Heart left ventricle (tissue), 13 donors: ENCODE measurements around the gene SSBP3.

Source experiments
- CTCF ChIP-seq, 12 donors: fragments of 200-600 bp; sonication (generic) in 4 of 12; IDR thresholded peaks; one replicate each; pipeline versions ENCODE4 v1.5.0 to v1.8.0; 2018 to 2022; ENCODE audit warnings: antibody characterized with exemption in 12 of 12, mild to moderate bottlenecking in 5 of 12
- POLR2A ChIP-seq, 2 donors: fragments of 450-650 bp; IDR thresholded peaks; one replicate each; pipeline ENCODE4 v1.6.1; 2017; ENCODE audit warnings: antibody characterized with exemption in 2 of 2, mild to moderate bottlenecking in 2 of 2, moderate library complexity in 2 of 2
- donor health status: ischemic (EF 13 %, LVEDD 7.1; RV severe dilation, severe dysfunction).
- donor health status: DM: no; HTN: yes; CAD: no.
- donor health status: DM: no; HTN: no; CAD: no.
- donor health status: ischemic (EF 25% LVEDD 6.9; RV normal size, moderate dysfunction).
- donor health status: ischemic (EF 25% LVEDD 5.7; RV mildly dilated, moderate dysfunction).
- donor health status: ischemic (EF 35%, LVEDD 5.7; RV mildly dilated, moderate dysfunction).
- donor health status: nonischemic (EF 11% LVEDD 7.7; RV severe dilation, severe dysfunction).
- donor health status: DM: yes; HTN: yes; CAD: no.
- donor health status: PGD.
- donor health status: ischemic (EF 29% LVEDD 5.4; RV normal size, mild dysfunction).
- donor health status: nonischemic (EF 23%, LVEDD 6.1; RV moderate dilation, normal function).

- TF ChIP-seq POLR2A (IDR thresholded peaks at IDR 0.05): no peak
- no peak for TF ChIP-seq CTCF (IDR thresholded peaks at IDR 0.05)
Measured at GRCh38 chr1:54331843-54332463, 74.2 kb downstream of the SSBP3 start.
